H1 (cell line): ENCODE data around the gene ADRB1.

Experiments
- CTCF ChIP-seq, 3 experiments: IDR thresholded peaks; 1 replicate in 2 of 3; 2 replicates in 1 of 3; pipeline versions ENCODE4 v1.5.1 to v1.6.1; 2011; ENCODE audit warnings: low read length in 3 of 3, mild to moderate bottlenecking in 3 of 3, inconsistent platforms in 2 of 3, low read depth in 1 of 3, moderate library complexity in 1 of 3; ENCODE audit not compliant: insufficient read depth in 1 of 3; ENCODE audit errors: control extremely low read depth in 1 of 3
- EP300 ChIP-seq, 2 experiments: IDR thresholded peaks; 1 replicate in 1 of 2; 2 replicates in 1 of 2; pipeline ENCODE4 v1.6.1; 2011 to 2012; ENCODE audit warnings: low read depth in 2 of 2, low read length in 2 of 2, mild to moderate bottlenecking in 2 of 2, borderline replicate concordance in 1 of 2, inconsistent platforms in 1 of 2, moderate library complexity in 1 of 2

DNA sequence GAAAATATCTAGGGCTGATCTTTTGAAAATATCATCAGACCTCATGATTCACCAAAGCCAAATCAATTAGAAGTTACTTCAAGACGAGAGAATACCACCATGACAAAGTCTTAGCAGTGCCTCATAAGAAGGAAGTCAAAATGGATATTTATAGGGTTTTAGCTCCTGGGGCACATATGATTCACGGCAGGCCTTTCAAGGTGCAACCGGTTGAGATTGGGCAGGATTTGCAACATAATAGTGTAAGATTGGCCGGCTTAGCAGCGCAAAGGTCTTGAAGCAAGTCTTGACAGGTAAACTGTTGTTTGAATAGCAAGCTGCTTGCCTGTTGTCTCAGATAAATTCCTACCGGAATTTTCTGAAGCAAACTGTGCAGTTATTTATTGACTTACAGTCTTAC lies 17.5 kb downstream of the ADRB1 start:
- TF ChIP-seq CTCF (IDR thresholded peaks at IDR 0.05; ENCODE audit: control extremely low read depth in 1 of 3, insufficient read depth in 1 of 3, low read depth in 1 of 3, low read length in 3 of 3) (no peak), EP300 (IDR thresholded peaks at IDR 0.05; ENCODE audit: borderline replicate concordance in 1 of 2, low read depth in 2 of 2, low read length in 2 of 2) (no peak)
